ENCODE data around the gene RFX3. TPM values are rescaled to one million over a fixed set of nuclear protein-coding genes. Genes with fewer than 3 reads are reported as not detected.

Gene RFX3
- total RNA-seq, 4 donors from 2014 or later = 10.9 to 20.8 (median 13.7) TPM

DNA sequence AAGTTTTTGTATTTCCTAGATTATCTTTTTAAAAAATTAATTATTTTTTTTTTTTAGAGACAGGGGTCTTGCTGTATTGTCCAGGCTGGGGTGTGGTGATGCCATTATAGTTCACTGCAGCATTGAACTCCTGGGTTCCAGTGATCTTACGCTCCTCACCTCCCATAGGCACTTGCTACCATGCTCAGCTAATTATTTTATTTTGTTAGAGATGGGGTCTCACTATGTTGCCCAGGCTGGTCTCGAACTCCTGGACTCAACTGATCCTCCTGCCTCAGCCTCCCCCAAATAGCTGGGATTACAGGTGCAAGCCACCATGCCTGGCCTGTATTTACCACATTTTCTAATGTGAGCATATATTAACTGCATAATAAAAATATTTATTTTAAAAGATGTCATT, 274.5 kb downstream of the RFX3 start:
- Histone ChIP-seq H3K27ac (no peak overlapping the region), H3K9me3 (no peaks in the 10 kb centered on the region), H3K36me3 (peaks cover 0 to 70% (median 4%) of the 10 kb centered on the region in 3 donors), H3K4me1 (no peaks in the 10 kb centered on the region), H3K27me3 (no peaks in the 10 kb centered on the region), H3K4me3 (no peak overlapping the region)
- TF ChIP-seq POLR2A (IDR thresholded peaks at IDR 0.05) (no peak), EP300 (IDR thresholded peaks at IDR 0.05) (no peak)
- TF ChIP-seq, protein P1, sequence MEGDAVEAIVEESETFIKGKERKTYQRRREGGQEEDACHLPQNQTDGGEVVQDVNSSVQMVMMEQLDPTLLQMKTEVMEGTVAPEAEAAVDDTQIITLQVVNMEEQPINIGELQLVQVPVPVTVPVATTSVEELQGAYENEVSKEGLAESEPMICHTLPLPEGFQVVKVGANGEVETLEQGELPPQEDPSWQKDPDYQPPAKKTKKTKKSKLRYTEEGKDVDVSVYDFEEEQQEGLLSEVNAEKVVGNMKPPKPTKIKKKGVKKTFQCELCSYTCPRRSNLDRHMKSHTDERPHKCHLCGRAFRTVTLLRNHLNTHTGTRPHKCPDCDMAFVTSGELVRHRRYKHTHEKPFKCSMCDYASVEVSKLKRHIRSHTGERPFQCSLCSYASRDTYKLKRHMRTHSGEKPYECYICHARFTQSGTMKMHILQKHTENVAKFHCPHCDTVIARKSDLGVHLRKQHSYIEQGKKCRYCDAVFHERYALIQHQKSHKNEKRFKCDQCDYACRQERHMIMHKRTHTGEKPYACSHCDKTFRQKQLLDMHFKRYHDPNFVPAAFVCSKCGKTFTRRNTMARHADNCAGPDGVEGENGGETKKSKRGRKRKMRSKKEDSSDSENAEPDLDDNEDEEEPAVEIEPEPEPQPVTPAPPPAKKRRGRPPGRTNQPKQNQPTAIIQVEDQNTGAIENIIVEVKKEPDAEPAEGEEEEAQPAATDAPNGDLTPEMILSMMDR (IDR thresholded peaks at IDR 0.05) = no peak
- 94 to 95% methylated on average over 2 of the region's 2 CpGs for WGBS, 2 donors
- DNase-seq (ENCODE audit: low spot score in 2 of 2) = no peak

DNA sequence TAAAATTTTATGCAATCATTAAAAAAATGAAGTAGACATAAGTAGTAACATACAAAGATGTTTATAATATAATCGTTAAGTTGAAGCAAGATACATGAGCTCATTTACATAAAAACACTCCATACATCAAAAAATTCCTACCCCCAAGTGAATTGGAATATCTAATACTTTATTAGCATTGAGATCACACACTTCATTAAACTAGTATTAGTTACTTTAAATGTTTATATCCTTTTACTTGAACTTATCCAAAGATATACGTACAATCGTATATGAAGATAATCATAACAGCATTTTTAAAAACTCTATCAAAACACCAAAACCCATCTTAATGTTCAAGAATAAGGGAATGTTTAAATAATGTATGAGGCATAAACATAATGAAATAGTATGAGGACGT, 275.1 kb downstream of the RFX3 start:
- WGBS, 2 donors = 89 to 91% methylated on average over 4 of the region's 4 CpGs
- peaks cover 0 to 69% (median 4%) of the 10 kb centered on the region in 3 donors for H3K36me3 ChIP-seq
- TF ChIP-seq EP300 (IDR thresholded peaks at IDR 0.05) = no peak
- TF ChIP-seq, protein P1 (IDR thresholded peaks at IDR 0.05) = no peak
- TF ChIP-seq POLR2A (IDR thresholded peaks at IDR 0.05) = no peak

DNA sequence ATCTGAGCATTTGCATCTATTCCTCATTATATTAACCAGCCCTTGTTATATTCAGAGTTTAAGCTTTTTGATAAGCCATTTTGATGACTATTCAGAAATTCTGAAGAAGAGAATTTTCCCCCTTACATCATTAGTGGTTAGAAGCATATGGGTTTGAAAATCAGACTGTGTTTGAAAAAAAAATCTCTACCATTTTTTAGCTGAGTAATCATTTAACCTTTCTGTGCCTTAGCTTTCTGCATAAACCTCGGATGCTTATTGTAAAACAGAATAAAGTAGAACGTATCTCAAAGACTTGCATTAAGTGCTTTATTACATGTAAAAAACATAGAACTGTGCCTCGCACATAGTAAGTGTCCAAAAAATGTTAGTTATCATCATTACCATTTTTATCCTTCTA, 278.6 kb downstream of the RFX3 start:
- Histone ChIP-seq H3K9me3 (no peaks in the 10 kb centered on the region), H3K36me3 (peaks cover 0 to 50% (median 4%) of the 10 kb centered on the region in 3 donors), H3K27me3 (no peaks in the 10 kb centered on the region), H3K4me3 (no peak overlapping the region), H3K27ac (no peak overlapping the region), H3K4me1 (no peaks in the 10 kb centered on the region)
- TF ChIP-seq POLR2A (IDR thresholded peaks at IDR 0.05) = no peak
- TF ChIP-seq, protein P1 (IDR thresholded peaks at IDR 0.05) = no peak
- TF ChIP-seq EP300 (IDR thresholded peaks at IDR 0.05) = no peak
- no peak for DNase-seq (ENCODE audit: low spot score in 2 of 2)
- WGBS, 2 donors = 93 to 94% methylated on average over 3 of the region's 3 CpGs

More for the DNA sequence above, 275.1 kb downstream of the RFX3 start:
- H3K4me1 ChIP-seq = no peaks in the 10 kb centered on the region
- H3K27me3 ChIP-seq = no peaks in the 10 kb centered on the region
- no peaks in the 10 kb centered on the region for H3K9me3 ChIP-seq
- no peak for DNase-seq (ENCODE audit: low spot score in 2 of 2)
- no peak overlapping the region for H3K27ac ChIP-seq
- H3K4me3 ChIP-seq = no peak overlapping the region

DNA sequence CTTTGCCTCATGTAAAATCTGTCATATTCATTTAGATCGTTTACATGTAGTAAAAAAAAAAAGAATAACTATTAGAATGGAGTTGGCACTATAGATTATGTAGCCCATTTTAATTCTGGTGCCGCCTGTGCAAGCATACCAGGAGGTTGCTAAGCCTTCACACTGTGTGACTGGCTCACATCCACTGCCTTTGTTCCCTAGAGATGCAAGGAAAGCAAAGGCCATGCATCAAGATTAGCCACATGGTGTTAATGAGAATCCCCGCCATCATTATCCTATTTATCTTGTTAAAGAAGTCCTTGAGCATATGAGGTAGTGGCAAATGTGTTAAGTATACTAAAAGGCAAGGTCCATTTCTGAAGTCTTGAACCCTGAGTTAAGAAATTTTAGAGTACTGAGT, 279.6 kb downstream of the RFX3 start:
- H3K4me1 ChIP-seq = peaks cover 0 to 5% (median 0%) of the 10 kb centered on the region in 4 donors
- 91 to 99% methylated on average over 3 of the region's 3 CpGs for WGBS, 2 donors
- no peak for TF ChIP-seq EP300 (IDR thresholded peaks at IDR 0.05)
- TF ChIP-seq POLR2A (IDR thresholded peaks at IDR 0.05) = no peak
- TF ChIP-seq, protein P1 (IDR thresholded peaks at IDR 0.05) = no peak

DNA sequence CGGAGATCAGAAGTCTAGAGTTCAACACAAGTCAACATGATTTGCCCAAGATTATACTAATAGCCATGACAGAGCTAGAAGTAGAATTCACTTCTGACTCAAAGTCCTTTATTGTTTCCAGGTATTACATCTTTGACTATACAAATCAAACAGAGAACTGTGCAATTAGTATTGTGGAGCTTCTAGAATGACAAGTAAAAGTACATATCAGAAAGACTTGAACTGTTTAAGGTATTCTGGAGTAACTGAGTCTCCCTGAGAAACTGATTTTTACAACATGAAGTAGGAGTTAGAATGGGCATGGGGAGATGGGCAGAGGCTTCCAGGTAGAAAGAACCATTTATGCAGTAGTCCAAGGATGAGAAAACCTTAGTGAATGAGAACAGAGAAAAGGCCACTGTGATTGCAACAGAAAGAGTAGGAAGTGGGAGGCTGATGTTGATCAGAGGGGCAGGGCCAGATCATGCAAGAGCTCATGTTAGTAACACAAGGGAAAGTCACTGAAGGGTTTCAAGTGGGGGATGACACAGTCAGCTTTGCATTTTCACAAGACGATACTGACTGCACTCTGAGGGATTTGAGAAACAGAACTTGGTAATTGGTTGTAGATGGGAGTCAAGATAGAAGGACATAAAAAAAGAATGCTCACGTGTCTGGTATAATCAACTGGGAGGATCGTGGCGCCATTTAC, 280.7 kb downstream of the RFX3 start:
- H3K27ac ChIP-seq = no peak overlapping the region
- peaks cover 0 to 39% (median 4%) of the 10 kb centered on the region in 3 donors for H3K36me3 ChIP-seq
- no peak overlapping the region for H3K4me3 ChIP-seq
- no peak for DNase-seq (ENCODE audit: low spot score in 2 of 2)
- peaks cover 0 to 10% (median 0%) of the 10 kb centered on the region in 4 donors for H3K4me1 ChIP-seq
- H3K9me3 ChIP-seq = no peaks in the 10 kb centered on the region
- 91 to 92% methylated on average over 5 of the region's 5 CpGs for WGBS, 2 donors
- no peak for TF ChIP-seq EP300 (IDR thresholded peaks at IDR 0.05)
- no peak for TF ChIP-seq POLR2A (IDR thresholded peaks at IDR 0.05)
- TF ChIP-seq, protein P1 (IDR thresholded peaks at IDR 0.05) = no peak
- no peaks in the 10 kb centered on the region for H3K27me3 ChIP-seq

More for the DNA sequence above, 279.6 kb downstream of the RFX3 start:
- no peak for DNase-seq (ENCODE audit: low spot score in 2 of 2)
- Histone ChIP-seq H3K9me3 (no peaks in the 10 kb centered on the region), H3K27ac (no peak overlapping the region), H3K4me3 (no peak overlapping the region), H3K36me3 (peaks cover 0 to 40% (median 4%) of the 10 kb centered on the region in 3 donors), H3K27me3 (no peaks in the 10 kb centered on the region)
